ENCODE measurements around the gene AKR1B15. TPM values are rescaled to one million over a fixed set of nuclear protein-coding genes. Genes with fewer than 3 reads are reported as not detected.

The AKR1B15 gene
- total RNA-seq, 4 donors from 2014 or later, result 2.0 TPM; not detected in 3

DNA sequence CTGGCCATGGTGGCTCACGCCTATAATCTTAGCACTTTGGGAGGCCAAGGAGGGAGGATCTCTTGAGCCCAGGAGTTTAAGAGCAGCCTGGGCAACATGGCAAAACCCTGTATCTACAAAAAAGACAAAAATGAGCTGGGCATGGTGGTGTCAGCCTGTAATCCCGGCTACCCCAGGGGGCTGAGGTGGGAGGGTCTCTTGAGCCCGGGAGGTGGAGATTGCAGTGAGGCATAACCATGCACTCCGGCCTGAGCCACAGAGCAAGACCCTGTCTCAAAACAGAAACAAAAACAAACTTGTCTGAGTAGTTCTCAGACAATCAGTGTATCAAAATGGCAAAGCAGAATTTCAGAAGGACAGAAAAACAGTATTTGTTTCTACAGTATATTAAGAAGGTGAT is 52.5 kb downstream of the AKR1B15 start:
- no peak for TF ChIP-seq CTCF (IDR thresholded peaks at IDR 0.05; ENCODE audit: low read depth)

DNA sequence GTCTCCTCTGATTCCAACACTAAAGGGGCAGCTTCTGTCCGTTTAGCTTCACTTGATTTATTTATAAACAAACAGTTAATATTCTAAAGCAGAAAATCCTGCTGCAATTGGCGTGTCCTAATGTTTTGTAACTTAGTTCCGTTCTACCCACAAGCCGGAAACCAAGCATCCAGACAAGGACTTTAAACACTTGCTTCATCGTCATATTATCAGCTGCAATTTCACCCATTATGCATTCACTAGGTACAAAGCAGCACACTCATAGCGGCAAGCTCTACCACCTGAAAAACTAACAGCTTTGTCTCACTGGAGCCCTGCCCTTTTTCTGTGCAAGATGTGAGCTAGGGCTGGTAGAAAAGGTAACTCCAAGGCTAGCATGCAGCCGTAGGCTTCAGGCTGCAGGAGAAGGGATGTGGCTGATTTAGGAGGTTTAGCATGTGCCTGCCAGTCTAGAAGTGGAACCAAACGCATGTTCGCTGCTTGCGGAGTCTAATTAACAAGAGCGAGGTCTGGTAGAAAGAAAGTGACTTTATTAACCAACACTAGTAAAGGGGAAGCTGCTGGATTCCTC is 54.1 kb downstream of the AKR1B15 start:
- TF ChIP-seq CTCF (IDR thresholded peaks at IDR 0.05; ENCODE audit: low read depth), result no peak

- TF ChIP-seq CTCF (IDR thresholded peaks at IDR 0.05; ENCODE audit: low read depth), result no peak
Measured at GRCh38 chr7:134605978-134606923, 57.3 kb downstream of the AKR1B15 start.

- TF ChIP-seq CTCF (IDR thresholded peaks at IDR 0.05; ENCODE audit: low read depth), result no peak
Measured at GRCh38 chr7:134611611-134612151, 62.8 kb downstream of the AKR1B15 start.

DNA sequence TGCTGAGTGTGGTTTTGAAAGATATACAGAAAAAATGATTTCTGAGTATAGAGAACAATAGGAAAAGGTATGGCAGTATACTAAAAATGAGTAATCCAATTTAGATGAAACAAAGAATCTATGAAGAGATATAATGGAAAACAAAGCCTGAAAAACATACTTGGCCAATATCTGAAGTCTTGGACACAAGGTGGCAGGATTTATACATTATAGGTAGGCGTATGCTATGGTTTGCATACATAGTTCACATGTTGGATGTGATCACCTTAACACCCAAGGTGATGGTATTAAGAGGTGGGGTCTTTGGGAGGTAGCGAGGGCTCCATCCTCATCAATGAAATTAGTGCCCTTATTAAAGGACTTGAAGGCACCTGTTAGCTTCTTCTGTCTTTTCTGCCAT is 63.3 kb downstream of the AKR1B15 start:
- no peak for TF ChIP-seq CTCF (IDR thresholded peaks at IDR 0.05; ENCODE audit: low read depth)

- no peak for TF ChIP-seq CTCF (IDR thresholded peaks at IDR 0.05; ENCODE audit: low read depth)
Measured at GRCh38 chr7:134613623-134614347, 64.9 kb downstream of the AKR1B15 start.

DNA sequence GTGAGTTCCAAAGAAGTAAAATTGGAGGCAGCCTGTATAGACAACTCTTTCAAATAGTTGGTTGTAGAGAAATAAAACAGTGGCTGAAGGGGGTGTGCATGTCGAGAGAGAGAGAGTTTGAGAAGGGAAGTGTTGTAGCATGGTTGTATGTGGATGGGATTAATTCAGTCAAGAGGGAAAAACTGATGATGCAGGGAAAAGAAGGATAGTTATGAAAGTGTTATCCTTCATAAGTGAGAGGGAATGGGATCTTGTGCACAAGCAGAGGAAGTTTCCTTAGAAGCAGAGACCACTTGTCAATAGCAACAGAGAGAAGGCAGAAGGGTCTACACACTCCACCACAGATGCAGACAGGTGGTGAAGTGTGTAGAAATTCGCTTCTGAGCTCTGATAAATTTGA is 67.7 kb downstream of the AKR1B15 start:
- TF ChIP-seq CTCF (IDR thresholded peaks at IDR 0.05; ENCODE audit: low read depth), result no peak
